ENCODE results near the gene AUNIP.

Gene AUNIP

DNA sequence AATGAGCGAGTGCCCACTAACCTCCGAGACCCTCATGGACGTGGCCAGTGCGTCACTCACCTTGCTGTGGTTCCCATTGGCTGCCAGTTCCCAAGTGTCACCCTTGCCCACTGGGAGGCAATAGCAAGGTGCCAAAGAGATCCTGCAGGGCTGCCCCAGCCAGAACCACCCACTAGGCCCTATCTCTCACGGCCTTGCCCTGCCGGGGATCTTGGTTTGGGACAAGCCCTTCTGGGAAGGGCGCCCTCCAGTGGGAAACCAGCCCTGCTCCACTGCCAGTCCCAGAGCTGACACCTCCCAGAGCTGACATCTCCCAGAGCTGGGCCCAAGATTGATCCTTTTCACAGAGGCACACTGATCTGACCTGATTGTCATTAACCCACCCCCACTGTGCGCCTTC lies 61.3 kb downstream of the AUNIP start:
- no peak overlapping the region for H3K4me3 ChIP-seq (ENCODE audit: low read depth, low read length)

- no peak overlapping the region for H3K4me3 ChIP-seq (ENCODE audit: low read depth, low read length)
Measured at GRCh38 chr1:25796811-25797458, 62.3 kb downstream of the AUNIP start.

GRCh38 chr1:25795946-25796810 lies 63.1 kb downstream of the AUNIP start:
- no peak overlapping the region for H3K4me3 ChIP-seq (ENCODE audit: low read depth, low read length)

GRCh38 chr1:25795211-25795610 lies 64.0 kb downstream of the AUNIP start:
- no peak overlapping the region for H3K4me3 ChIP-seq (ENCODE audit: low read depth, low read length)

DNA sequence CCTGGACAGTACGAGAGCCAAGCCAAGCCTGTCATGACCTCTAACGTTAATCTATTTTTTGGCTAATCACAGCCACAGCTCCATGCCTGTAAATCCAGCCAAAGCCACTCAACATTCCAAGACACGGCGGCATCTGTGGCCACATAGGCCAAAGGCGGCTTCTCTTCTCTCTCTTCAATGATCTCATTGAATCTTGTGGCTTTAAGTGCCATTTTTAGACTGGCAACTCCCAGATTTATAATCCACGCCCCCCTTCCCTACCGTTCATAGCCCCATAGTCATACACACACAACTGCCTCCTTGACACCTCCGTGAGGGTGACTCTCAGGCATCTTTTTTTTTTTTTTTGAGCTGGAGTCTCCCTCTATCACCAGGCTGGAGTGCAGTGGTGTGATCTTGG lies 64.9 kb downstream of the AUNIP start:
- H3K4me3 ChIP-seq (ENCODE audit: low read depth, low read length) = no peak overlapping the region

DNA sequence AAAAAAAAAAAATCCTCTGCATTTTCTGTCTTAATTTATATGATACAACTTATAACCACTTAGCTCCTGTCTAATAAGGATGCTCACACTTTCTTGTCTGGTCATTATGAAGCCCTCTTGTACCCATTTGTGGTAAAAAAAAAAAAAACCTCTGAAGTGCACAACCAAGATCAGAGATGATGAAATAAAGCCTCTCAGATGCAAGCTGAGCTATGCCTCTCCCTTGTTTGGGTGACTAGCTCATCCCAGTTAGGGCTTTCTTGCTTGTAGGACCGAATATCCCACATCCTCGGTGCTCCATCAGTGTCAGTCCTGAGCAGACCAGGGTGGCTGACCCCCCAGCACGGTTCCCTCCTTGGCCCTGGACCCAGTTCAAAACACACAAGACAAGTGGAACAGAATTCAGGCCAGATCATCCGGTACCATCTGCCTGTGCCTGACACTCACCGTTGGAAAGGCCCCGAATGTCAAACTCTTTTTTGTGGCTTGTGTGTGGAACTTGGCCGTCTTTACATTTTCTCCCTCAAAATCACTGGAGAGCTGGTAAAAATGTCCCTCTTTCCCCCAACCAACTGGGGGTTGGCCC lies 65.6 kb downstream of the AUNIP start:
- no peak overlapping the region for H3K4me3 ChIP-seq (ENCODE audit: low read depth, low read length)

DNA sequence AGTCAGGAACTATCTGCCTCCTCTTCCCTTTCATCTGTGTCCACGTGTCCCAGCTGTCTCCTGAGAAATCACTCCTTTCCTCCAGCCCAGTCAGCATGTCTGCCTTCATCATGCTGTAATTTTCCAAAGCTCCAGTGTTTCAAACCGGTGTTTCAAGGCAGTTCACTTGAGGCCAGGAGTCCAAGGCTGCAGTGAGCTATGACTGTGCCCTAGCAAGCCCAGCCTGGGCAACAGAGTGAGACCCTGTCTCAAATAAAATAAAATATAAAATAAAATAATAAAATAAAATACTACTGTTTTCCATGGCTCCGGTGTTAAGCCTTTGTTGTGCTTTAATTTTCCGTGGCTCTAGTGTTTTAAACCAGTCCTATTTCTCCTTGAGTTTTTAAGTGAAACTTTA lies 67.1 kb downstream of the AUNIP start:
- no peak overlapping the region for H3K4me3 ChIP-seq (ENCODE audit: low read depth, low read length)

GRCh38 chr1:25790472-25790871 lies 68.8 kb downstream of the AUNIP start:
- H3K4me3 ChIP-seq (ENCODE audit: low read depth, low read length) = no peak overlapping the region

- no peak overlapping the region for H3K4me3 ChIP-seq (ENCODE audit: low read depth, low read length)
Measured at GRCh38 chr1:25787760-25788166, 71.5 kb downstream of the AUNIP start.

- no peak overlapping the region for H3K4me3 ChIP-seq (ENCODE audit: low read depth, low read length)
Measured at GRCh38 chr1:25786887-25787759, 72.1 kb downstream of the AUNIP start.

GRCh38 chr1:25785333-25786067 lies 73.8 kb downstream of the AUNIP start:
- H3K4me3 ChIP-seq (ENCODE audit: low read depth, low read length) = no peak overlapping the region

DNA sequence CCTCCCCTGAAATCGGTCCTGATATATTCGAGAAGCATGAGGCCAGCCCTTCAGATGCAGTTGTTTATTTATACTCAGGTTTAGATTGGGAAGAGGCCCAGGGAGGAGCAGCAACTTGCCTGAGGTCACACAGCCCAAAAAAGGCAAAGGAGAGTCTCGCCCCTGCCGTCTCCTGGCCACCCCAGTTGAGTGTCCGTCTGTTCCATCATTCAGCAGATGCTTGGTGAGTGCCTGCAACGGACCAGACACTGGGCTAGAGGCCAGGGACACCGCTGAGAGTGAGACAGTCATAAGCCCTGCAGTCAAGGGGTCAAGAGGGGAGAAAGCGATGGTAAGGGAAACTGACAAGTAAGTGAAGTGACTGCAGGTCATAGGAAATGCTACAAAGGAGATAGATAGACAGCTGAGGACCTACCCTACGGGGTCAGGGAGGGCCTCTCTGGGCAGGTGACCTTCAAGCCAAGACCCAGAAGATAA lies 74.6 kb downstream of the AUNIP start:
- H3K4me3 ChIP-seq (ENCODE audit: low read depth, low read length) = no peak overlapping the region

Measured in iPS-11a (cell line).